HAP-1 (cell line): Measurements from ENCODE around the gene OSBPL10.

Experiments
- DNase-seq, 2 experiments: peaks; one replicate each; pipeline ENCODE4 v3.0.0-alpha.2; 2016 to 2020; ENCODE audit warnings: low spot score in 2 of 2
- H3K27me3 ChIP-seq: fragments of 250-450 bp; sonication (Bioruptor Pico); 2 replicates; pipeline ENCODE4 v1.5.1; 2020; ENCODE audit warnings: low read depth, mild to moderate bottlenecking, moderate library complexity
- H3K36me3 ChIP-seq: fragments of 250-450 bp; sonication (Bioruptor Pico); replicated peaks from 2 replicates; pipeline ENCODE4 v1.5.1; 2020; ENCODE audit warnings: mild to moderate bottlenecking
- H3K4me1 ChIP-seq: fragments of 250-450 bp; sonication (Bioruptor Pico); 2 replicates; pipeline ENCODE4 v1.5.1; 2020; ENCODE audit warnings: mild to moderate bottlenecking
- H3K4me3 ChIP-seq: fragments of 250-450 bp; sonication (Bioruptor Pico); 2 replicates; pipeline ENCODE4 v1.5.1; 2020; ENCODE audit warnings: mild to moderate bottlenecking, moderate library complexity
- H3K9me3 ChIP-seq: fragments of 250-450 bp; sonication (Bioruptor Pico); 2 replicates; pipeline ENCODE4 v1.5.1; 2020; ENCODE audit warnings: mild to moderate bottlenecking, moderate library complexity
- in situ Hi-C: fragments of 300-500 bp; cut with MboI; formaldehyde crosslinking; loops from 3 replicates; pipeline ENCODE4 v1.14.3; 2020; ENCODE audit warnings: low sequenced_read_pairs, inconsistent platforms, mixed read lengths

Gene OSBPL10

GRCh38 chr3:31709526-31709925 lies 271.5 kb downstream of the OSBPL10 start:
- in situ Hi-C loops = no loop called here
- no peaks in the 10 kb centered on the region for H3K36me3 ChIP-seq
- no peaks in the 10 kb centered on the region for H3K9me3 ChIP-seq
- no peak for DNase-seq
- no peak overlapping the region for H3K4me3 ChIP-seq
- H3K27me3 ChIP-seq = no peaks in the 10 kb centered on the region
- H3K4me1 ChIP-seq = no peaks in the 10 kb centered on the region; the same call in 1 of the 2 replicates

- no peak for DNase-seq
- no peaks in the 10 kb centered on the region for H3K9me3 ChIP-seq
- in situ Hi-C loops = no loop called here
- no peak overlapping the region for H3K4me3 ChIP-seq
- H3K27me3 ChIP-seq = no peaks in the 10 kb centered on the region
- no peaks in the 10 kb centered on the region; the same call in 1 of the 2 replicates for H3K4me1 ChIP-seq
- H3K36me3 ChIP-seq = no peaks in the 10 kb centered on the region
Measured at GRCh38 chr3:31709005-31709404, 272.1 kb downstream of the OSBPL10 start.

GRCh38 chr3:31707286-31707685 lies 273.8 kb downstream of the OSBPL10 start:
- no peaks in the 10 kb centered on the region for H3K9me3 ChIP-seq
- in situ Hi-C loops = no loop called here
- H3K4me3 ChIP-seq = no peak overlapping the region
- no peaks in the 10 kb centered on the region; the same call in 1 of the 2 replicates for H3K4me1 ChIP-seq
- DNase-seq = no peak
- no peaks in the 10 kb centered on the region for H3K36me3 ChIP-seq
- H3K27me3 ChIP-seq = no peaks in the 10 kb centered on the region

- in situ Hi-C loops = no loop called here
- no peaks in the 10 kb centered on the region; the same call in 1 of the 2 replicates for H3K4me1 ChIP-seq
- H3K9me3 ChIP-seq = no peaks in the 10 kb centered on the region
- no peak for DNase-seq
- no peaks in the 10 kb centered on the region for H3K27me3 ChIP-seq
- no peak overlapping the region for H3K4me3 ChIP-seq
- no peaks in the 10 kb centered on the region for H3K36me3 ChIP-seq
Measured at GRCh38 chr3:31705736-31706135, 275.3 kb downstream of the OSBPL10 start.

- H3K36me3 ChIP-seq = no peaks in the 10 kb centered on the region
- H3K4me1 ChIP-seq = no peaks in the 10 kb centered on the region; the same call in 1 of the 2 replicates
- H3K4me3 ChIP-seq = no peak overlapping the region
- in situ Hi-C loops = no loop called here
- no peaks in the 10 kb centered on the region for H3K9me3 ChIP-seq
- no peak for DNase-seq
- H3K27me3 ChIP-seq = no peaks in the 10 kb centered on the region
Measured at GRCh38 chr3:31704591-31705179, 276.4 kb downstream of the OSBPL10 start.

GRCh38 chr3:31704156-31704555 lies 276.9 kb downstream of the OSBPL10 start:
- no peaks in the 10 kb centered on the region for H3K9me3 ChIP-seq
- H3K27me3 ChIP-seq = no peaks in the 10 kb centered on the region
- in situ Hi-C loops = no loop called here
- no peaks in the 10 kb centered on the region; the same call in 1 of the 2 replicates for H3K4me1 ChIP-seq
- DNase-seq = no peak
- H3K36me3 ChIP-seq = no peaks in the 10 kb centered on the region
- no peak overlapping the region for H3K4me3 ChIP-seq

GRCh38 chr3:31701286-31701685 lies 279.8 kb downstream of the OSBPL10 start:
- H3K9me3 ChIP-seq = no peaks in the 10 kb centered on the region
- H3K36me3 ChIP-seq = no peaks in the 10 kb centered on the region
- in situ Hi-C loops = no loop called here
- H3K4me1 ChIP-seq = no peaks in the 10 kb centered on the region
- no peaks in the 10 kb centered on the region for H3K27me3 ChIP-seq
- DNase-seq = no peak
- H3K4me3 ChIP-seq = no peak overlapping the region

GRCh38 chr3:31699309-31699953 lies 281.6 kb downstream of the OSBPL10 start:
- in situ Hi-C loops = no loop called here
- H3K36me3 ChIP-seq = no peaks in the 10 kb centered on the region

GRCh38 chr3:31696815-31697548 lies 284.1 kb downstream of the OSBPL10 start:
- H3K27me3 ChIP-seq = no peaks in the 10 kb centered on the region
- no peaks in the 10 kb centered on the region for H3K36me3 ChIP-seq
- H3K4me3 ChIP-seq = no peak overlapping the region
- no peak for DNase-seq
- H3K9me3 ChIP-seq = no peaks in the 10 kb centered on the region
- no peaks in the 10 kb centered on the region for H3K4me1 ChIP-seq
- in situ Hi-C loops = no loop called here

More at GRCh38 chr3:31699309-31699953, 281.6 kb downstream of the OSBPL10 start:
- no peak for DNase-seq
- Histone ChIP-seq H3K27me3 (no peaks in the 10 kb centered on the region), H3K9me3 (no peaks in the 10 kb centered on the region), H3K4me3 (no peak overlapping the region), H3K4me1 (no peaks in the 10 kb centered on the region)

GRCh38 chr3:31696009-31696297 lies 285.1 kb downstream of the OSBPL10 start:
- DNase-seq = no peak
- in situ Hi-C loops = no loop called here

GRCh38 chr3:31695280-31696008 lies 285.6 kb downstream of the OSBPL10 start:
- Histone ChIP-seq H3K9me3 (no peaks in the 10 kb centered on the region), H3K4me3 (no peak overlapping the region), H3K36me3 (no peaks in the 10 kb centered on the region), H3K4me1 (no peaks in the 10 kb centered on the region), H3K27me3 (no peaks in the 10 kb centered on the region)
- DNase-seq = peak in 1 of 2 experiments; percentile 36
- in situ Hi-C loops = no loop called here

More at GRCh38 chr3:31696009-31696297, 285.1 kb downstream of the OSBPL10 start:
- H3K9me3 ChIP-seq = no peaks in the 10 kb centered on the region
- no peaks in the 10 kb centered on the region for H3K4me1 ChIP-seq
- H3K4me3 ChIP-seq = no peak overlapping the region
- no peaks in the 10 kb centered on the region for H3K36me3 ChIP-seq
- no peaks in the 10 kb centered on the region for H3K27me3 ChIP-seq

- no peak overlapping the region for H3K4me3 ChIP-seq
- in situ Hi-C loops = no loop called here
Measured at GRCh38 chr3:31693346-31693745, 287.7 kb downstream of the OSBPL10 start.

GRCh38 chr3:31692751-31693150 lies 288.3 kb downstream of the OSBPL10 start:
- H3K27me3 ChIP-seq = no peaks in the 10 kb centered on the region
- H3K9me3 ChIP-seq = no peaks in the 10 kb centered on the region
- H3K36me3 ChIP-seq = no peaks in the 10 kb centered on the region
- DNase-seq = peak in 1 of 2 experiments; percentile 21
- no peaks in the 10 kb centered on the region for H3K4me1 ChIP-seq
- in situ Hi-C loops = no loop called here
- H3K4me3 ChIP-seq = no peak overlapping the region

More at GRCh38 chr3:31693346-31693745, 287.7 kb downstream of the OSBPL10 start:
- Histone ChIP-seq H3K27me3 (no peaks in the 10 kb centered on the region), H3K4me1 (no peaks in the 10 kb centered on the region), H3K9me3 (no peaks in the 10 kb centered on the region), H3K36me3 (no peaks in the 10 kb centered on the region)
- no peak for DNase-seq

GRCh38 chr3:31690771-31691170 lies 290.3 kb downstream of the OSBPL10 start:
- H3K27me3 ChIP-seq = no peaks in the 10 kb centered on the region
- no peaks in the 10 kb centered on the region for H3K9me3 ChIP-seq
- no peak for DNase-seq
- no peaks in the 10 kb centered on the region for H3K4me1 ChIP-seq
- no peak overlapping the region for H3K4me3 ChIP-seq
- in situ Hi-C loops = no loop called here
- no peaks in the 10 kb centered on the region for H3K36me3 ChIP-seq
